ENCODE results near the gene UNCX. TPM values are rescaled to one million over a fixed set of nuclear protein-coding genes. Genes with fewer than 3 reads are reported as not detected.

UNCX gene
- total RNA-seq, 1 experiment from 2014 or later, result not detected

GRCh38 chr7:1263391-1263951 is 30.8 kb downstream of the UNCX start:
- no peak overlapping the region for H3K27ac Mint-ChIP-seq (ENCODE audit: unreplicated experiment)
- H3K9me3 Mint-ChIP-seq (ENCODE audit: low read depth, unreplicated experiment), result no peaks in the 10 kb centered on the region
- DNase-seq, result no peak
- no peaks in the 10 kb centered on the region for H3K4me1 Mint-ChIP-seq (ENCODE audit: low read depth, unreplicated experiment)
- no peak for TF ChIP-seq CTCF (IDR thresholded peaks at IDR 0.05; ENCODE audit: unreplicated experiment)
- no TSS peak for BruUV-seq (replicated peaks)
- H3K36me3 Mint-ChIP-seq (ENCODE audit: insufficient read depth, unreplicated experiment), result peaks cover 5% of the 10 kb centered on the region
- peaks cover 89% of the 10 kb centered on the region for H3K27me3 Mint-ChIP-seq (ENCODE audit: unreplicated experiment)
- CTCF ChIA-PET, result interaction anchor here (0.6 to 0.9 kb wide), 2 partner anchors 21 to 69 kb away, joined by 3 to 4 read pairs; no protein-coding TSS in a partner anchor
- intact Hi-C loops (cut with micrococcal nuclease; ENCODE audit: unreplicated experiment), result no loop called here
- H3K4me3 Mint-ChIP-seq (ENCODE audit: low read depth, unreplicated experiment), result no peak overlapping the region

GRCh38 chr7:1264345-1265280 is 31.9 kb downstream of the UNCX start:
- peaks cover 96% of the 10 kb centered on the region for H3K27me3 Mint-ChIP-seq (ENCODE audit: unreplicated experiment)
- peaks cover 5% of the 10 kb centered on the region for H3K36me3 Mint-ChIP-seq (ENCODE audit: insufficient read depth, unreplicated experiment)
- H3K27ac Mint-ChIP-seq (ENCODE audit: unreplicated experiment), result no peak overlapping the region
- CTCF ChIA-PET, result interaction anchor here (0.9 kb wide), 1 partner anchor 20 kb away, joined by 3 read pairs; no protein-coding TSS in a partner anchor
- no peak for DNase-seq
- no peaks in the 10 kb centered on the region for H3K4me1 Mint-ChIP-seq (ENCODE audit: low read depth, unreplicated experiment)
- intact Hi-C loops (cut with micrococcal nuclease; ENCODE audit: unreplicated experiment), result no loop called here
- H3K4me3 Mint-ChIP-seq (ENCODE audit: low read depth, unreplicated experiment), result no peak overlapping the region
- no peak for TF ChIP-seq CTCF (IDR thresholded peaks at IDR 0.05; ENCODE audit: unreplicated experiment)
- no TSS peak for BruUV-seq (replicated peaks)
- H3K9me3 Mint-ChIP-seq (ENCODE audit: low read depth, unreplicated experiment), result no peaks in the 10 kb centered on the region

GRCh38 chr7:1267016-1267900 is 34.6 kb downstream of the UNCX start:
- Mint-ChIP-seq H3K27me3 (ENCODE audit: unreplicated experiment) (peaks cover 89% of the 10 kb centered on the region), H3K27ac (ENCODE audit: unreplicated experiment) (no peak overlapping the region), H3K9me3 (ENCODE audit: low read depth, unreplicated experiment) (no peaks in the 10 kb centered on the region), H3K4me3 (ENCODE audit: low read depth, unreplicated experiment) (no peak overlapping the region), H3K4me1 (ENCODE audit: low read depth, unreplicated experiment) (no peaks in the 10 kb centered on the region), H3K36me3 (ENCODE audit: insufficient read depth, unreplicated experiment) (peaks cover 6% of the 10 kb centered on the region)
- DNase-seq, result no peak
- TF ChIP-seq CTCF (IDR thresholded peaks at IDR 0.05; ENCODE audit: unreplicated experiment), result no peak
- no TSS peak for BruUV-seq (replicated peaks)
- CTCF ChIA-PET, result no interaction called here
- intact Hi-C loops (cut with micrococcal nuclease; ENCODE audit: unreplicated experiment), result no loop called here

- DNase-seq, result no peak
- intact Hi-C loops (cut with micrococcal nuclease; ENCODE audit: unreplicated experiment), result no loop called here
- CTCF ChIA-PET, result interaction anchor here (1.0 kb wide), 1 partner anchor 75 kb away, joined by 3 read pairs; no protein-coding TSS in a partner anchor
- Mint-ChIP-seq H3K36me3 (ENCODE audit: insufficient read depth, unreplicated experiment) (peaks cover 6% of the 10 kb centered on the region), H3K27me3 (ENCODE audit: unreplicated experiment) (peaks cover 83% of the 10 kb centered on the region), H3K4me1 (ENCODE audit: low read depth, unreplicated experiment) (no peaks in the 10 kb centered on the region), H3K9me3 (ENCODE audit: low read depth, unreplicated experiment) (no peaks in the 10 kb centered on the region), H3K27ac (ENCODE audit: unreplicated experiment) (no peak overlapping the region), H3K4me3 (ENCODE audit: low read depth, unreplicated experiment) (no peak overlapping the region)
- BruUV-seq (replicated peaks), result no TSS peak
- TF ChIP-seq CTCF (IDR thresholded peaks at IDR 0.05; ENCODE audit: unreplicated experiment), result no peak
These were observed 35.6 kb downstream of the UNCX start for GRCh38 chr7:1268076-1268815.
